Measurements from ENCODE around the gene YES1. TPM values are rescaled to one million over a fixed set of nuclear protein-coding genes. Genes with fewer than 3 reads are reported as not detected.

YES1 gene
- polyA plus RNA-seq, 1 donor from 2014 or later = 12.0 TPM

DNA sequence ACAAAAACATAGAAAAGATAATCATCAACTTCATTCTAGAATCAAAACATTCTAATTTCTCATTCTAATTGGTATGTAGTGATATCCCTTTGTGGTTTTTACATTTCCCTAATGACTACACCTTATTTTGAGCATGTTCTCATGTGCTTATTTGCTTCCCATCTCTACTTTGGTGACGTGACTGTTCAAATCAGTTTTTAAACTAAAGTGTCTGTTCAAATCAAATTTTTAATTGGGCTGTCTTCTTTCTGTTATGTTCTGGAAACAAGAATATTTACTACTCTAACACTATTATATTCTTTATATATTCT is 45.5 kb downstream of the YES1 start:
- no peak overlapping the region for H3K4me2 ChIP-seq (ENCODE audit: low read length)
- H2AFZ ChIP-seq (ENCODE audit: low read depth, low read length) = no peak overlapping the region
- H3K4me3 ChIP-seq (ENCODE audit: low read length) = no peak overlapping the region
- H3K9me2 ChIP-seq (ENCODE audit: insufficient read depth, low read length) = no peaks in the 10 kb centered on the region
- H3K27me3 ChIP-seq (ENCODE audit: insufficient read depth, low read depth, low read length) = no peaks in the 10 kb centered on the region
- no peaks in the 10 kb centered on the region for H4K20me1 ChIP-seq (ENCODE audit: insufficient read depth)
- no peaks in the 10 kb centered on the region for H3K36me3 ChIP-seq (ENCODE audit: insufficient read depth, low read length)
- H3F3A ChIP-seq (ENCODE audit: insufficient read depth, low read length, poor library complexity, severe bottlenecking) = no peaks in the 10 kb centered on the region
- no peaks in the 10 kb centered on the region for H3K79me2 ChIP-seq (replicated peaks; ENCODE audit: insufficient read depth, low read length)
- no peak overlapping the region for H3K27ac ChIP-seq (ENCODE audit: low read length)
- H3K9me3 ChIP-seq (ENCODE audit: low read length) = no peaks in the 10 kb centered on the region
- no peak overlapping the region for H3K9ac ChIP-seq (ENCODE audit: low read length)
- TF ChIP-seq TAF1 (IDR thresholded peaks at IDR 0.05; ENCODE audit: low read depth) (no peak), EZH2 (IDR thresholded peaks at IDR 0.05; ENCODE audit: borderline replicate concordance, insufficient read depth, low read length, poor library complexity, severe bottlenecking) (no peak), EP300 (conservative IDR thresholded peaks at IDR 0.05; ENCODE audit: poor library complexity, severe bottlenecking) (no peak), SMC3 (conservative IDR thresholded peaks at IDR 0.05; ENCODE audit: poor library complexity) (no peak), MXI1 (conservative IDR thresholded peaks at IDR 0.05; ENCODE audit: poor library complexity, severe bottlenecking) (no peak), POLR2AphosphoS5 (IDR thresholded peaks at IDR 0.05) (no peak), RAD21 (conservative IDR thresholded peaks at IDR 0.05) (no peak)
- TF ChIP-seq, protein P1, sequence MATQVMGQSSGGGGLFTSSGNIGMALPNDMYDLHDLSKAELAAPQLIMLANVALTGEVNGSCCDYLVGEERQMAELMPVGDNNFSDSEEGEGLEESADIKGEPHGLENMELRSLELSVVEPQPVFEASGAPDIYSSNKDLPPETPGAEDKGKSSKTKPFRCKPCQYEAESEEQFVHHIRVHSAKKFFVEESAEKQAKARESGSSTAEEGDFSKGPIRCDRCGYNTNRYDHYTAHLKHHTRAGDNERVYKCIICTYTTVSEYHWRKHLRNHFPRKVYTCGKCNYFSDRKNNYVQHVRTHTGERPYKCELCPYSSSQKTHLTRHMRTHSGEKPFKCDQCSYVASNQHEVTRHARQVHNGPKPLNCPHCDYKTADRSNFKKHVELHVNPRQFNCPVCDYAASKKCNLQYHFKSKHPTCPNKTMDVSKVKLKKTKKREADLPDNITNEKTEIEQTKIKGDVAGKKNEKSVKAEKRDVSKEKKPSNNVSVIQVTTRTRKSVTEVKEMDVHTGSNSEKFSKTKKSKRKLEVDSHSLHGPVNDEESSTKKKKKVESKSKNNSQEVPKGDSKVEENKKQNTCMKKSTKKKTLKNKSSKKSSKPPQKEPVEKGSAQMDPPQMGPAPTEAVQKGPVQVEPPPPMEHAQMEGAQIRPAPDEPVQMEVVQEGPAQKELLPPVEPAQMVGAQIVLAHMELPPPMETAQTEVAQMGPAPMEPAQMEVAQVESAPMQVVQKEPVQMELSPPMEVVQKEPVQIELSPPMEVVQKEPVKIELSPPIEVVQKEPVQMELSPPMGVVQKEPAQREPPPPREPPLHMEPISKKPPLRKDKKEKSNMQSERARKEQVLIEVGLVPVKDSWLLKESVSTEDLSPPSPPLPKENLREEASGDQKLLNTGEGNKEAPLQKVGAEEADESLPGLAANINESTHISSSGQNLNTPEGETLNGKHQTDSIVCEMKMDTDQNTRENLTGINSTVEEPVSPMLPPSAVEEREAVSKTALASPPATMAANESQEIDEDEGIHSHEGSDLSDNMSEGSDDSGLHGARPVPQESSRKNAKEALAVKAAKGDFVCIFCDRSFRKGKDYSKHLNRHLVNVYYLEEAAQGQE (IDR thresholded peaks at IDR 0.05; ENCODE audit: borderline replicate concordance) = no peak
- TF ChIP-seq, protein P2, sequence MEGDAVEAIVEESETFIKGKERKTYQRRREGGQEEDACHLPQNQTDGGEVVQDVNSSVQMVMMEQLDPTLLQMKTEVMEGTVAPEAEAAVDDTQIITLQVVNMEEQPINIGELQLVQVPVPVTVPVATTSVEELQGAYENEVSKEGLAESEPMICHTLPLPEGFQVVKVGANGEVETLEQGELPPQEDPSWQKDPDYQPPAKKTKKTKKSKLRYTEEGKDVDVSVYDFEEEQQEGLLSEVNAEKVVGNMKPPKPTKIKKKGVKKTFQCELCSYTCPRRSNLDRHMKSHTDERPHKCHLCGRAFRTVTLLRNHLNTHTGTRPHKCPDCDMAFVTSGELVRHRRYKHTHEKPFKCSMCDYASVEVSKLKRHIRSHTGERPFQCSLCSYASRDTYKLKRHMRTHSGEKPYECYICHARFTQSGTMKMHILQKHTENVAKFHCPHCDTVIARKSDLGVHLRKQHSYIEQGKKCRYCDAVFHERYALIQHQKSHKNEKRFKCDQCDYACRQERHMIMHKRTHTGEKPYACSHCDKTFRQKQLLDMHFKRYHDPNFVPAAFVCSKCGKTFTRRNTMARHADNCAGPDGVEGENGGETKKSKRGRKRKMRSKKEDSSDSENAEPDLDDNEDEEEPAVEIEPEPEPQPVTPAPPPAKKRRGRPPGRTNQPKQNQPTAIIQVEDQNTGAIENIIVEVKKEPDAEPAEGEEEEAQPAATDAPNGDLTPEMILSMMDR (IDR thresholded peaks at IDR 0.05; ENCODE audit: poor library complexity, severe bottlenecking) = no peak

DNA sequence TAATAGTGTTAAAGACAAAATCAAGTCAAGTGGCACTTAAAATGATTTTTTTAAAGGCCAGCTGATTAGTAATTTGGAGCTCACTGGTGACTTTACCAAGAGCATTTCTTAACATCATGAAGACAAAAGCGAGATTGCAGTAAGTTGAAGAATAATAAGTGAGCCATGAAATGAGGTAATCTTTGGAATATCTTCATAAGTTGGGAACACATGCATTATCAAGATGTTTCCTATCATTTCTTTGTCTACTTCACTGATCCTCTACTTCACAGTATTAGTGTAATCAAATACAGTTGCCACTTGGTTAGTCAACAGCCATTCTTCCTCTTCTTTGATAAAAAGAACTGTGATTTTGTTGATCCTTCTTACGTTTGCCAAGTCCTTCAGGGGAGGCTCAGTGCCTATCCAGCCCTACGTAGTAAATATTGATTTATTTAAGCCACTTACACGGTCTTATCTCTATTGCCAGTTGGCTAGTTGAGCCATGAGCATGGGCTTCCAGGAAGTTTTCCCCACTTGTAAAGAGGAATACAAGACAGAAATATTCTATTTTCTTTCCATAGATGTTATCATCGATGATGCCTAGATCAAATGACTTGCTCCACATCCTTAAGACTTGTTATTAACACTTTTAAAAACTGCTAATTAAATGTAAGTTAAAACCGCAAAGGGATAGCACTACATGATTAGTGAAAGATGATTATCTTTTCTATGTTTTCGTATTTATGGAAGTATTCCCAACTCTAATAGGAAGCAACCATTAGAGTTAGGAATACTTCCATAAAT is 46.1 kb downstream of the YES1 start:
- H3F3A ChIP-seq (ENCODE audit: insufficient read depth, low read length, poor library complexity, severe bottlenecking) = no peaks in the 10 kb centered on the region

More for the DNA sequence above, 46.1 kb downstream of the YES1 start:
- TF ChIP-seq MXI1 (conservative IDR thresholded peaks at IDR 0.05; ENCODE audit: poor library complexity, severe bottlenecking) (no peak), EP300 (conservative IDR thresholded peaks at IDR 0.05; ENCODE audit: poor library complexity, severe bottlenecking) (no peak), EZH2 (IDR thresholded peaks at IDR 0.05; ENCODE audit: borderline replicate concordance, insufficient read depth, low read length, poor library complexity, severe bottlenecking) (no peak), TAF1 (IDR thresholded peaks at IDR 0.05; ENCODE audit: low read depth) (no peak), SMC3 (conservative IDR thresholded peaks at IDR 0.05; ENCODE audit: poor library complexity) (no peak), POLR2AphosphoS5 (IDR thresholded peaks at IDR 0.05) (no peak), RAD21 (conservative IDR thresholded peaks at IDR 0.05) (no peak)
- TF ChIP-seq, protein P2 (IDR thresholded peaks at IDR 0.05; ENCODE audit: poor library complexity, severe bottlenecking) = no peak
- TF ChIP-seq, protein P1 (IDR thresholded peaks at IDR 0.05; ENCODE audit: borderline replicate concordance) = no peak
- Histone ChIP-seq H3K4me3 (ENCODE audit: low read length) (no peak overlapping the region), H3K9me2 (ENCODE audit: insufficient read depth, low read length) (no peaks in the 10 kb centered on the region), H3K9me3 (ENCODE audit: low read length) (no peaks in the 10 kb centered on the region), H3K9ac (ENCODE audit: low read length) (no peak overlapping the region), H3K4me2 (ENCODE audit: low read length) (no peak overlapping the region), H3K27me3 (ENCODE audit: insufficient read depth, low read depth, low read length) (no peaks in the 10 kb centered on the region), H3K27ac (ENCODE audit: low read length) (no peak overlapping the region), H3K36me3 (ENCODE audit: insufficient read depth, low read length) (no peaks in the 10 kb centered on the region), H2AFZ (ENCODE audit: low read depth, low read length) (no peak overlapping the region), H4K20me1 (ENCODE audit: insufficient read depth) (no peaks in the 10 kb centered on the region), H3K79me2 (replicated peaks; ENCODE audit: insufficient read depth, low read length) (no peaks in the 10 kb centered on the region)

Data from neural cell (in vitro differentiated cells).